Breast epithelium (tissue), 3 donors: Measurements from ENCODE around the gene CACNA2D2.

Experiments
- CTCF ChIP-seq, 3 donors: fragments of 450-650 bp; IDR thresholded peaks; one replicate each; pipeline ENCODE4 v1.5.1; 2016 to 2017; ENCODE audit warnings: antibody characterized with exemption in 3 of 3, mild to moderate bottlenecking in 3 of 3, moderate library complexity in 3 of 3
- POLR2A ChIP-seq: fragments of 450-650 bp; IDR thresholded peaks from one replicate; pipeline ENCODE4 v1.6.1; 2016; ENCODE audit warnings: antibody characterized with exemption, mild to moderate bottlenecking, moderate library complexity

GRCh38 chr3:50455161-50456018 lies 48.0 kb downstream of the CACNA2D2 start:
- TF ChIP-seq POLR2A, result no peak
- no peak for TF ChIP-seq CTCF (IDR thresholded peaks at IDR 0.05)
